GM18526 (cell line): ENCODE measurements around the gene NDUFB1.

ENCODE experiments used
- POLR2A ChIP-seq: IDR thresholded peaks from 3 replicates; pipeline ENCODE4 v1.6.1; 2011; ENCODE audit not compliant: insufficient read length; ENCODE audit errors: extremely low read depth

The NDUFB1 gene

DNA sequence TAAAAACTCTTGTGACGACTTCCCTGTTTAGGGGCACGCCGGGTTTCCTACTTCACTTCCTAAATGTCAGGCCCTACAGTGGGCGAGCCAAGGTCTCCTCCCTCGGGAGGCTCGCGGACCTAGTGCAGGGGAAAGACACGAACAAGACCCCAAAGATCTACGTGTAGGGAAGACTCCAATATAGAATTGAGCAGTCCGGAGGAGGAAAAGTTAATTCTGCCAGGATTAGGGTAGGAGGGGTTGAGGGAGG, 15.7 kb downstream of the NDUFB1 start:
- TF ChIP-seq POLR2A: no peak

DNA sequence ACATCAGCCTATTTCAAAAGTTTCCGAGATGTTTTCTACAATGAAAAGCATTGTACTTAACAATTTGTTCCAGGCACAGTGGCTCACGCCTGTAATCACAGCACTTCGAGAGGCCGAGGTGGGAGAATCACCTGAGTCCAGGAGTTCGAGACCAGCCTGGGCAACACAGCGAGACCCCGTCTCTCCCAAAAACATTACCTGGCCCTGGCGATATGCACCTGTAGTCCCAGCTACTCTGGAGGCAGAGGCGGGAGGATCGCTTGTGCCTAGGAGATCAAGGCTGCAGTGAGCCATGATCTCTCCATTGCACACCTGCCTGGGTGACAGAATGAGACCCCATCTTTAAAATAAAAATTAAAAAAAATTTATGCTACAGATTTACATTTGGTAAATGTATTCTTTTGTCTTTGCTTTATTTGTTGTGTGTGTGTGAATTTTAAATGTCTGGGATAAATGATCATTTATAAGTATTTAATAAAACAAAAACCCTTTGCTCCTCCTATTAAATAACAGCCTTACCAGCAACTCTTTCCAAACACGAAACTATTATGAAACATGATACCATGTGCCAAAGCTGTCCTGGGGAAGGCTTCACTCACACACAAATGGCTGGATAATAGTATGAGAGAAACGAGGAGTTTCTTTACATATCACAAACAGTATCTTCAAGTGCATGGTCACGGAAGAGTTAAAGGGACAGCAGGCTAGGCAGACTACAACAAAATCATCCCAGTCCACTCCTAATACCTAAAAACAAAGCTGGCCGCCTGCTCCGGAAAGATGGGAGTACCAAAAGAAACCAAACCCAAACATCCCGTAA, 16.2 kb downstream of the NDUFB1 start:
- TF ChIP-seq POLR2A: no peak

DNA sequence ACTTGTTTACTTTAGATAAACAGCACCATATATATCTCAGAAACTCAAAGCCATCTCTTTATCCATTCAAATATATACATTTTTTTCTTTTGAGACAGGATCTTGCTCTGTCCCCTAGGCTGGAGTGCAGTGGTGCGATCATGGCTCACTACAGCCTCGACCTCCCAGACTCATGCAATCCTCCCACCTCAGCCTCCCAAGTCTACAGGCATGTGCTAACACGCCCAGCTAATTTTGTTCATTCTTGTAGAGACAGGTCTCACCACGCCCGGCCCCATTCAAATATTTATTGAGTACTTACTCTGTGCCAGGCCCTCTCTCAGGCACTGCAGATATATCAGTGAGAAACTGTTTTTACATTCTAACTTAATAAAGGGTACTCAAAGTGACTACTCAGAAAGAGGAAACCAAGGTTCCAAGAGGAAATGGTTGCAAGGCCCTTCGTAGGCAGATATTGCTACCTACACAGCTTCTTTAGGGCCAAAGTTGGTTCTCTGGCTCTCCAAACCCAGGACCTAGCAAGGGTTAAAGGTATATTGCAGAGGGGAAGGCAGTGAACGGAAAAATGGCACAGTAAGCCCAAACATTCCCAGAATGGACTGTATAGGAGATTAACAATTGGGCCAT, 18.0 kb downstream of the NDUFB1 start:
- TF ChIP-seq POLR2A: no peak

DNA sequence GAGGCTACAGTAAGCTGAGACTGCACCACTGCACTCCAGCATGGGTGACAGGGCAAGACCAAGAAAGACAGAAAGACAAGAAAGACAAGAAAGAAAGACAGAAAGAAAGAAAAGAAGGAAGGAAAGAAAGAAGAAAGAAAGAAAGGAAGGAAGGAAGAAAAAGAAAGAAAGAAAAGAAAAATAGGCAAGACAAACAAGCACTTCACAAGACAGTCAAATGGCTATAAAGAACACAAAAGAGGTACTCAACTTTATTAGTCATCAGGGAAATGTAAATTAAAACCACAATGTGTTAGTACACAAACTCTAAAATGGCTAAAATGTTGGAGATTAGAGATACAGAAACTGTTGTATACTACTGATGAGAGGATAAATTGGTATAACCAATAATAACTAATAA, 21.7 kb downstream of the NDUFB1 start:
- TF ChIP-seq POLR2A: no peak

DNA sequence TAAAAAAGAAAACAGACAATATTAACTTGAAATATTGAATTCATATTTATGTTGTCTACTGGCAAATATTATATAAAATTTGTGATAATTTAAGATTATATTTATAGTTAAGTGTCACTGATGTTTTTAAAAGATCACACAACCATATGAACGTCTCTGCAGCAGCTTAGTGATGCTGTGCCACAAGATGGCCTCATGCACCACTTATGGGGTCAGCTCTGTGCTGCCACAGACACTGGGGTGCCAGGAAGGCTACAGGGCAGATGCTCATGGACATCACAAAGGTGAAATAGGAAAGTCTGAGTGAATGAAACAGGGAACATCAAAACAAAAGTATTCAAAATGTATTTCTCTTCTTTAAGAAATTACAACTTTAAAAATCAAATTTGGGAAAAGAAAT, 28.2 kb downstream of the NDUFB1 start:
- TF ChIP-seq POLR2A: no peak

DNA sequence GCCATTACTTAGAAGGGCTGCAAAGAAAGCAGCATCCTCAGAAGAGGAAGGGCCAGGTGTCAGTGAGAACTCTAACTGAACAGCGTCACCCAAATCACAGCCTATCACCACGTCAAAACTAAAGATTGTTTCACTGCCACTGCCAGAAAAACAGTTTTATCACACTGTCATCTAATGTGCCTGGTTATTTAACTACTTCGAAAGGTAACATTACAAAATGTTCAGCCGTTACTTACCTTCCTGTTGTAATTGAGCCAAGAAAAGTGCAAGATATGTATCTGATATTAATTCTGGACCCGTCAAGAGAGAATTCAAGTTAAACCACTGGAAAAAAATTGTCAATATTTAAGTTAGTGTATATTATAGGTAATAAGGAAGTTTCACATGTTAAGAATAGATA, 33.0 kb downstream of the NDUFB1 start:
- no peak for TF ChIP-seq POLR2A

DNA sequence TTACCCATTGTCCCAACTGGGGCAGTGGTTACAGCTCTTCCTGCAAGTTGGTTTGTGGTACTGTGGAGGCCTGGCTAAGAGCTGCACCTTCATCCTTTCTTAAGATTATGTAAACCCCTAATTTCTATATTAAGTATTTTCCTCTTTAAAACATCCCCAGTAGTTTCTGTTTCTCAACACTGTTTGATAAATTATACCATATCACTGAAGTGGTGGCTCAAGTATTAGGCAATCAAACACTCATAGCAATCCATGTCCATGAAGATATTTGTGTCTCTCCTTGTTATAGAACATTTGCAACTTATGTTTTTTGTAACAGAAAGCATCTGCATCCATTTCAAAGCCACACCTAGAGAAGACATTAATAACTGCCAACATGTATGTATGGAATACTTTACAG, 47.0 kb downstream of the NDUFB1 start:
- no peak for TF ChIP-seq POLR2A
